Measurements from ENCODE around the gene KIAA1614.

DNA sequence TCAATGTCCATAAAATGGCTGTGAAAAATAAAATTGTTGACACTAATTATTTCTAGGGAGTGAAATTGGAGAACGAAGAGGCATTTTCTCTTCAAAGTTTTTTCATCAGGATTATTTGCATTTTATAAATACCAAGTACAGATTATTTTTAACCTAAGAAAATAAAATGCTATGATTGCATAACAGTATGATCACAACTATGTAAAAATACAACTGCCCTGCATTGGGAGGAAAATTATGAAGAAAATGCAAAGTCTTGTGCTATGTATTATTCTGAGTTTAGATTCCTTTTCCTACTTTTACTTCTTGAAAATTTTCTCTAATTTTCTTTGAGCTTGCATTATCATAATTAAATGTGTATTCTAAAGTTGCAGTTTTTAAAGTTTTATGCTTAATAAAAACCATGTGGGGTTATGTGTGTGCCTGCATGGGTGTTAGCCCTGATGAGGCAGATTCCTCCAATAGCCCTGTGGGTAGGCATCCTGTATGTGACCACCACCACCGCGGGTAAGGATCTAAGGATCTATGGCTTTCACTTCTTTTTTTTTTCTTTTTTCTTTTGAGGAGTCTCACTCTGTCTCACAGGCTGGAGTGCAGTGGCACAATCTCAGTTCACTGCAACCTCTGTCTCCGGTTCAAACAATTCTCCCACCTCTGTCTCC lies 85.3 kb downstream of the KIAA1614 start:
- TF ChIP-seq CTCF (IDR thresholded peaks at IDR 0.05) (no peak), POLR2A (IDR thresholded peaks at IDR 0.05) (no peak)
